SU-DHL-6 (cell line): Measurements from ENCODE around the gene CHSY3.

Experiments
- H2AFZ ChIP-seq: fragments of 200-600 bp; sonication (generic); 2 replicates; pipeline ENCODE4 v1.6.1; 2014; ENCODE audit warnings: low read depth, mild to moderate bottlenecking, moderate library complexity, mixed read lengths, antibody characterized with exemption, low read length; ENCODE audit not compliant: severe bottlenecking
- H3F3A ChIP-seq: fragments of 200-600 bp; shearing (Covaris generic); 2 replicates; pipeline ENCODE4 v1.6.0; 2016; ENCODE audit warnings: antibody characterized with exemption, mild to moderate bottlenecking; ENCODE audit not compliant: insufficient read depth
- H3K27ac ChIP-seq: fragments of 200-600 bp; sonication (generic); 2 replicates; pipeline ENCODE4 v1.5.1; 2016; ENCODE audit warnings: low read depth, mild to moderate bottlenecking, low read length, moderate library complexity, mixed read lengths
- H3K27me3 ChIP-seq: fragments of 200-600 bp; sonication (generic), shearing (Covaris generic); 2 replicates; pipeline ENCODE4 v1.6.0; 2014; ENCODE audit warnings: mild to moderate bottlenecking, low read length
- H3K36me3 ChIP-seq: fragments of 200-600 bp; sonication (generic); 2 replicates; pipeline ENCODE4 v1.6.1; 2014; ENCODE audit warnings: mild to moderate bottlenecking, low read length, mixed read lengths
- H3K4me2 ChIP-seq: fragments of 300-600, 200-600 bp; shearing (Covaris generic), sonication (generic); 2 replicates; pipeline ENCODE4 v1.6.0; 2014; ENCODE audit warnings: low read length, low read depth, mild to moderate bottlenecking; ENCODE audit not compliant: poor library complexity, severe bottlenecking
- H3K4me3 ChIP-seq: fragments of 200-600 bp; sonication (generic); 2 replicates; pipeline ENCODE4 v1.5.1; 2014; ENCODE audit warnings: antibody characterized with exemption, low read length, mild to moderate bottlenecking, mixed read lengths; ENCODE audit not compliant: insufficient read depth, poor library complexity, severe bottlenecking
- H3K79me2 ChIP-seq: fragments of 200-600 bp; sonication (generic); 2 replicates; pipeline ENCODE4 v1.6.1; 2014; ENCODE audit warnings: mild to moderate bottlenecking, low read length, moderate library complexity; ENCODE audit not compliant: insufficient read depth
- H3K9ac ChIP-seq: fragments of 200-600 bp; sonication (generic); 2 replicates; pipeline ENCODE4 v1.7.0; 2014; ENCODE audit warnings: mild to moderate bottlenecking, low read length
- H3K9me2 ChIP-seq: fragments of 200-600 bp; sonication (generic); replicated peaks from 2 replicates; pipeline ENCODE4 v1.6.1; 2014; ENCODE audit warnings: low read length; ENCODE audit not compliant: insufficient read depth
- H3K9me3 ChIP-seq: fragments of 200-600 bp; sonication (generic); 2 replicates; pipeline ENCODE4 v1.6.1; 2014; ENCODE audit warnings: low read length, mixed read lengths; ENCODE audit not compliant: insufficient read depth
- H4K20me1 ChIP-seq: fragments of 200-600 bp; sonication (generic); 2 replicates; pipeline ENCODE4 v1.6.1; 2014; ENCODE audit warnings: low read depth, mild to moderate bottlenecking, antibody characterized with exemption, low read length, moderate library complexity, mixed read lengths
- EZH2phosphoT487 ChIP-seq: fragments of 200-600 bp; sonication (generic), shearing (Covaris generic); conservative IDR thresholded peaks from 2 replicates; pipeline ENCODE4 v1.6.1; 2018; ENCODE audit warnings: mild to moderate bottlenecking, antibody characterized with exemption, low read length, moderate library complexity, mixed read lengths
- TF ChIP-seq, protein P1 (sequence below): fragments of 200-600 bp; sonication (generic); IDR thresholded peaks from one replicate; pipeline ENCODE4 v1.5.1; 2017; ENCODE audit warnings: antibody characterized with exemption, mild to moderate bottlenecking, low read length, moderate library complexity; ENCODE audit not compliant: insufficient read depth, poor library complexity, severe bottlenecking

CHSY3 gene

DNA sequence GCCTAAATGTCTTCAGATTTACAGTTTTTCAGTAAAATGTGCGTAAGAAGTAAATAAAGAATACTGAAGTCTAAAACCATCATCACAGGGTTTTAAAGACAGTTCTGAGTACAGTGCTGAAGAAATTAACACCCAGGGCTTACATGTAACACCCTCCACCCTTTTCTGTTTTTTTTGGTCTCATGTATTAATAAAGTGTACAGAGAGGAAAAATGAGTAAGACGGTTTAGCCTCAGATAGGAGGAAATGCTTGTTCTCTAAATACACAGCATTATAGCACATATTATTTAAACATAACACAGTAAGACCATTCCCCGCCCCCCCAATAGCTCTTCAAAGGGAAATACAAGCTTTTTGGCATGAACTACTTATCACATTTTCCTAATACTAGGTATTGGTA lies 119.3 kb downstream of the CHSY3 start:
- no peaks in the 10 kb centered on the region for H4K20me1 ChIP-seq
- no peaks in the 10 kb centered on the region for H3K27me3 ChIP-seq
- H3K4me2 ChIP-seq, result no peak overlapping the region
- no peak overlapping the region for H3K9ac ChIP-seq
- no peak overlapping the region for H3K4me3 ChIP-seq
- H3K9me2 ChIP-seq, result no peaks in the 10 kb centered on the region
- H3K36me3 ChIP-seq, result no peaks in the 10 kb centered on the region
- H3K79me2 ChIP-seq, result no peaks in the 10 kb centered on the region
- H3K27ac ChIP-seq, result no peak overlapping the region
- no peaks in the 10 kb centered on the region for H3F3A ChIP-seq
- TF ChIP-seq, protein P1, sequence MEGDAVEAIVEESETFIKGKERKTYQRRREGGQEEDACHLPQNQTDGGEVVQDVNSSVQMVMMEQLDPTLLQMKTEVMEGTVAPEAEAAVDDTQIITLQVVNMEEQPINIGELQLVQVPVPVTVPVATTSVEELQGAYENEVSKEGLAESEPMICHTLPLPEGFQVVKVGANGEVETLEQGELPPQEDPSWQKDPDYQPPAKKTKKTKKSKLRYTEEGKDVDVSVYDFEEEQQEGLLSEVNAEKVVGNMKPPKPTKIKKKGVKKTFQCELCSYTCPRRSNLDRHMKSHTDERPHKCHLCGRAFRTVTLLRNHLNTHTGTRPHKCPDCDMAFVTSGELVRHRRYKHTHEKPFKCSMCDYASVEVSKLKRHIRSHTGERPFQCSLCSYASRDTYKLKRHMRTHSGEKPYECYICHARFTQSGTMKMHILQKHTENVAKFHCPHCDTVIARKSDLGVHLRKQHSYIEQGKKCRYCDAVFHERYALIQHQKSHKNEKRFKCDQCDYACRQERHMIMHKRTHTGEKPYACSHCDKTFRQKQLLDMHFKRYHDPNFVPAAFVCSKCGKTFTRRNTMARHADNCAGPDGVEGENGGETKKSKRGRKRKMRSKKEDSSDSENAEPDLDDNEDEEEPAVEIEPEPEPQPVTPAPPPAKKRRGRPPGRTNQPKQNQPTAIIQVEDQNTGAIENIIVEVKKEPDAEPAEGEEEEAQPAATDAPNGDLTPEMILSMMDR, result no peak
- TF ChIP-seq EZH2phosphoT487, result no peak
- H2AFZ ChIP-seq, result no peak overlapping the region
- no peaks in the 10 kb centered on the region for H3K9me3 ChIP-seq

- TF ChIP-seq, protein P1, result no peak
- TF ChIP-seq EZH2phosphoT487, result no peak
- Histone ChIP-seq H3K27me3 (no peaks in the 10 kb centered on the region), H3K9me2 (no peaks in the 10 kb centered on the region), H3K9ac (no peak overlapping the region), H4K20me1 (no peaks in the 10 kb centered on the region), H3K27ac (no peak overlapping the region), H3K79me2 (no peaks in the 10 kb centered on the region), H2AFZ (no peak overlapping the region), H3K4me3 (no peak overlapping the region), H3K36me3 (no peaks in the 10 kb centered on the region), H3K4me2 (no peak overlapping the region), H3F3A (no peaks in the 10 kb centered on the region), H3K9me3 (no peaks in the 10 kb centered on the region)
Observed at GRCh38 chr5:130024006-130024405, 119.7 kb downstream of the CHSY3 start.

GRCh38 chr5:130025511-130025910 lies 121.2 kb downstream of the CHSY3 start:
- no peak overlapping the region for H2AFZ ChIP-seq
- H3K4me2 ChIP-seq, result no peak overlapping the region
- no peaks in the 10 kb centered on the region for H3K36me3 ChIP-seq
- no peaks in the 10 kb centered on the region for H4K20me1 ChIP-seq
- 0 out of 2 replicates have a peak, but pooled peaks cover 4% of the 10 kb centered on the region for H3K9me2 ChIP-seq
- H3K27ac ChIP-seq, result no peak overlapping the region
- TF ChIP-seq, protein P1, result no peak
- TF ChIP-seq EZH2phosphoT487, result no peak
- H3K79me2 ChIP-seq, result no peaks in the 10 kb centered on the region
- H3K9me3 ChIP-seq, result no peaks in the 10 kb centered on the region
- H3F3A ChIP-seq, result no peaks in the 10 kb centered on the region
- no peaks in the 10 kb centered on the region for H3K27me3 ChIP-seq
- no peak overlapping the region for H3K4me3 ChIP-seq
- H3K9ac ChIP-seq, result no peak overlapping the region

- Histone ChIP-seq H2AFZ (no peak overlapping the region), H3K9ac (no peak overlapping the region)
Observed at GRCh38 chr5:130032807-130033206, 128.5 kb downstream of the CHSY3 start.

More at GRCh38 chr5:130032807-130033206, 128.5 kb downstream of the CHSY3 start:
- H3K4me2 ChIP-seq, result no peak overlapping the region
- H3K9me2 ChIP-seq, result 0 out of 2 replicates have a peak, but pooled peaks cover 6% of the 10 kb centered on the region
- H3K27ac ChIP-seq, result no peak overlapping the region
- no peaks in the 10 kb centered on the region for H3K36me3 ChIP-seq
- no peak for TF ChIP-seq EZH2phosphoT487
- H3K4me3 ChIP-seq, result no peak overlapping the region
- no peaks in the 10 kb centered on the region for H4K20me1 ChIP-seq
- H3K27me3 ChIP-seq, result no peaks in the 10 kb centered on the region
- H3F3A ChIP-seq, result no peaks in the 10 kb centered on the region
- H3K9me3 ChIP-seq, result no peaks in the 10 kb centered on the region
- H3K79me2 ChIP-seq, result no peaks in the 10 kb centered on the region
